Measurements from ENCODE around the gene ERP44.

DNA sequence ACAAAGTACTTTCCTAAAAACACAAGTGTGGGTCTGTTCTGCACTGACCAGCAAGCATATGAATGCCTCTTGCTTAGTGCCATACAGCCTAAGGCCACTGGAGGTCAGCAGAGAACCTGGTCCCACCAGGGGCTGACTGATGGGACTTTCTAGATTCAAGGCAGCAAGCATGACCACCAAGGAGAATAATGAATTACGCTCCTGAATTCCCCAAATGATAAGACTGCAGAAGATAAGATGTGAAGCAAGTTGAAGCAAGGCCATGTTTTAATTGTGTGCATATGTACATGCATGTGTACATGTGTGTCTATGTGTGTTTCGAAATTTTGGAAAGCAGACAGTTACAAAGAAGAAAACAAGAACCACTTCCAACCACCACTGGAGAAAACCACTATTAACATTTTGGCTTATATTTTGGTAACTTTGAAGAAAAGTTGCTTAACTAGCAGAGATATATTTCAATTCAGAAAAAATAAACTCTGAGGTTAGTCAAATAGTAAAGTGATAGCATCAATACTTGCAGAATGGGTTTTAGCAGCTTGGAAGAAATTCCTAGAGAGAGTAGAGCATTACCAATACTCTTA, 70.5 kb downstream of the ERP44 start:
- no peak for TF ChIP-seq EP300 (IDR thresholded peaks at IDR 0.05; ENCODE audit: borderline replicate concordance in 1 of 2, low read depth in 1 of 2, low read length in 1 of 2)
- TF ChIP-seq EZH2phosphoT487 (IDR thresholded peaks at IDR 0.05; ENCODE audit: borderline replicate concordance, low read depth), result no peak
- no peak for TF ChIP-seq USF1 (IDR thresholded peaks at IDR 0.05; ENCODE audit: borderline replicate concordance, low read depth)
- TF ChIP-seq FOSL2 (IDR thresholded peaks at IDR 0.05; ENCODE audit: borderline replicate concordance, low read depth), result no peak

All from SK-N-SH (cell line).